HG03103 (cell line): ENCODE measurements around the gene SEMA3D.

Experiments
- ATAC-seq: cut with Tn5 transposase; IDR thresholded peaks from one replicate; pipeline ENCODE4 v1.9.1; 2021; ENCODE audit warnings: low read depth; ENCODE audit not compliant: unreplicated experiment

The SEMA3D gene

GRCh38 chr7:85186521-85187241, at the start of gene SEMA3D:
Gene SEMA3D, minus strand, starts transcription at chr7:85187056. Its CDS starts 65,165 bp downstream, at chr7:85121891.
- peak; percentile 86 for ATAC-seq

GRCh38 chr7:85234730-85235129, 47.9 kb upstream of the SEMA3D start:
- no peak for ATAC-seq

GRCh38 chr7:85232068-85232467, 45.2 kb upstream of the SEMA3D start:
- no peak for ATAC-seq

GRCh38 chr7:85230623-85231022, 43.8 kb upstream of the SEMA3D start:
- ATAC-seq, result no peak

- ATAC-seq, result no peak
These were observed 42.7 kb upstream of the SEMA3D start for GRCh38 chr7:85229544-85229943.

GRCh38 chr7:85226361-85227085, 39.7 kb upstream of the SEMA3D start:
- no peak for ATAC-seq

- no peak for ATAC-seq
These were observed 37.3 kb upstream of the SEMA3D start for GRCh38 chr7:85224171-85224570.

GRCh38 chr7:85222522-85222921, 35.7 kb upstream of the SEMA3D start:
- no peak for ATAC-seq

- ATAC-seq, result no peak
These were observed 34.9 kb upstream of the SEMA3D start for GRCh38 chr7:85221796-85222195.

- ATAC-seq, result no peak
These were observed 33.8 kb upstream of the SEMA3D start for GRCh38 chr7:85220651-85221050.

GRCh38 chr7:85220023-85220422, 33.2 kb upstream of the SEMA3D start:
- ATAC-seq, result no peak

- no peak for ATAC-seq
These were observed 30.2 kb upstream of the SEMA3D start for GRCh38 chr7:85217085-85217484.

GRCh38 chr7:85215098-85215497, 28.2 kb upstream of the SEMA3D start:
- peak; percentile 66 for ATAC-seq

GRCh38 chr7:85213500-85213899, 26.6 kb upstream of the SEMA3D start:
- no peak for ATAC-seq

- no peak for ATAC-seq
These were observed 18.9 kb upstream of the SEMA3D start for GRCh38 chr7:85205754-85206153.

- no peak for ATAC-seq
These were observed 17.6 kb upstream of the SEMA3D start for GRCh38 chr7:85204496-85204895.

GRCh38 chr7:85204061-85204460, 17.2 kb upstream of the SEMA3D start:
- no peak for ATAC-seq

GRCh38 chr7:85201209-85201608, 14.4 kb upstream of the SEMA3D start:
- no peak for ATAC-seq

- ATAC-seq, result no peak
These were observed 9.8 kb upstream of the SEMA3D start for GRCh38 chr7:85196696-85197095.

GRCh38 chr7:85191383-85191782, 4.5 kb upstream of the SEMA3D start:
- no peak for ATAC-seq

- peak; percentile 9 for ATAC-seq
These were observed 754 bp downstream of the SEMA3D start for GRCh38 chr7:85186083-85186520.
